Caco-2 (cell line): ENCODE data around the gene DNAH2. TPM values are rescaled to one million over a fixed set of nuclear protein-coding genes. Genes with fewer than 3 reads are reported as not detected.

Experiments
- BruUV-seq: library from RNA; stranded (reverse); fragments of 400-500 nt; replicated peaks from 2 replicates; lab custom pipeline; 2021; lab: Mats Ljungman, UMichigan
- CTCF ChIA-PET: fragments of 300-600 bp; sonication (Branson Sonifier 250); formaldehyde crosslinking; loops from one replicate; lab custom pipeline; 2022; ENCODE audit warnings: antibody characterized with exemption; lab: Charles Lee
- POLR2A ChIA-PET: fragments of 300-600 bp; sonication (Branson Sonifier 250); formaldehyde crosslinking; loops from one replicate; lab custom pipeline; 2022; ENCODE audit warnings: antibody characterized with exemption; lab: Charles Lee
- DNase-seq, 2 experiments: peaks; one replicate each; pipeline versions ENCODE4 v3.0.0 to v3.0.0-alpha.2; 2020 to 2022
- H3K27me3 ChIP-seq: replicated peaks from 2 replicates; pipeline ENCODE4 v1.6.0; 2011; ENCODE audit warnings: low read length; ENCODE audit not compliant: control insufficient read depth, insufficient read depth
- H3K36me3 ChIP-seq: 2 replicates; pipeline ENCODE4 v1.5.1; 2011; ENCODE audit warnings: low read length; ENCODE audit not compliant: control insufficient read depth, insufficient read depth
- H3K4me1 ChIP-seq: fragments of 250-450 bp; sonication (Bioruptor Pico); 2 replicates; pipeline ENCODE4 v1.5.1; 2020; ENCODE audit warnings: mild to moderate bottlenecking
- H3K4me3 ChIP-seq: 2 replicates; pipeline ENCODE4 v1.5.1; 2011; ENCODE audit warnings: low read depth, mild to moderate bottlenecking, control low read depth, low read length
- H3K9me3 ChIP-seq: fragments of 250-450 bp; sonication (Bioruptor Pico); 2 replicates; pipeline ENCODE4 v1.5.1; 2020; ENCODE audit warnings: mild to moderate bottlenecking, moderate library complexity
- H3K27ac Mint-ChIP-seq: one replicate; pipeline ENCODE4 v1.8.0; 2022; ENCODE audit warnings: mixed read lengths; ENCODE audit not compliant: unreplicated experiment
- H3K27me3 Mint-ChIP-seq: one replicate; pipeline ENCODE4 v1.8.0; 2022; ENCODE audit warnings: mixed read lengths; ENCODE audit not compliant: insufficient read depth, unreplicated experiment
- H3K36me3 Mint-ChIP-seq: one replicate; pipeline ENCODE4 v1.8.0; 2022; ENCODE audit warnings: mild to moderate bottlenecking, mixed read lengths; ENCODE audit not compliant: insufficient read depth, unreplicated experiment
- H3K4me1 Mint-ChIP-seq: one replicate; pipeline ENCODE4 v1.8.0; 2022; ENCODE audit warnings: low read depth, mixed read lengths; ENCODE audit not compliant: unreplicated experiment
- H3K4me3 Mint-ChIP-seq: one replicate; pipeline ENCODE4 v1.8.0; 2022; ENCODE audit warnings: mild to moderate bottlenecking, moderate library complexity, mixed read lengths; ENCODE audit not compliant: unreplicated experiment
- H3K9me3 Mint-ChIP-seq: one replicate; pipeline ENCODE4 v1.8.0; 2022; ENCODE audit warnings: mixed read lengths; ENCODE audit not compliant: unreplicated experiment
- intact Hi-C: fragments of 100-400 bp; cut with micrococcal nuclease; formaldehyde crosslinking; loops from one replicate; pipeline ENCODE4 v1.10.0; 2022; ENCODE audit not compliant: unreplicated experiment
- total RNA-seq: library from RNA; stranded (reverse); gene quantifications from 2 replicates; pipeline ENCODE4 v1.2.3, GENCODE V29; 2022
- TF ChIP-seq, protein P1 (sequence below), 2 experiments: fragments of 200-600 bp in 1 of 2; IDR thresholded peaks; 1 replicate in 1 of 2; 2 replicates in 1 of 2; pipeline versions ENCODE4 v1.5.1 to v1.8.0; 2011 to 2022; ENCODE audit warnings: antibody characterized with exemption in 1 of 2, control low read depth in 1 of 2, inconsistent platforms in 1 of 2, low read depth in 1 of 2, low read length in 1 of 2, mild to moderate bottlenecking in 1 of 2, moderate library complexity in 1 of 2; ENCODE audit not compliant: insufficient read depth in 1 of 2, severe bottlenecking in 1 of 2, unreplicated experiment in 1 of 2

DNAH2 gene
- total RNA-seq, 1 experiment from 2014 or later, result 1.9 TPM

DNA sequence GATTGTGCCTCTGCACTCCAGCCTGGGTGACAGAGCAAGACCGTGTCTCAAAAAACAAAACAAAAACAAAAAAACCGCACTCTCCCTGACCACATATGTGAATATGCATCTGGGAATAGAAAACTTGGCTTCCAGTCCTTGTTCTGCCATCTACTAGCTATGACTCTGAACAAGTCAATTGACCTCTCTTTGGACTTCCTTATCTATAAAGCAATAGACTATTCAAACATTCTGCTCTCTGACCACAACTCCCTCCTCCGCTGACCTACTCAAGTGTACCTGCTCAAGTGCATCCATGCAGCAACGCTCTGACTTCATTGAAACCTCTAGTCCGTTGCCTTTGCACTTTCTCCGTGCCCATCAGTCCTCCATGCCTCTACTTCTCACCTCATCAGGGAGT lies 63.9 kb downstream of the DNAH2 start:
- Mint-ChIP-seq H3K4me1 (no peaks in the 10 kb centered on the region), H3K27ac (no peak overlapping the region), H3K27me3 (no peaks in the 10 kb centered on the region), H3K36me3 (no peaks in the 10 kb centered on the region), H3K4me3 (no peak overlapping the region), H3K9me3 (no peaks in the 10 kb centered on the region)
- DNase-seq, result peak; percentile 19 to 43
- no TSS peak for BruUV-seq
- TF ChIP-seq, protein P1, sequence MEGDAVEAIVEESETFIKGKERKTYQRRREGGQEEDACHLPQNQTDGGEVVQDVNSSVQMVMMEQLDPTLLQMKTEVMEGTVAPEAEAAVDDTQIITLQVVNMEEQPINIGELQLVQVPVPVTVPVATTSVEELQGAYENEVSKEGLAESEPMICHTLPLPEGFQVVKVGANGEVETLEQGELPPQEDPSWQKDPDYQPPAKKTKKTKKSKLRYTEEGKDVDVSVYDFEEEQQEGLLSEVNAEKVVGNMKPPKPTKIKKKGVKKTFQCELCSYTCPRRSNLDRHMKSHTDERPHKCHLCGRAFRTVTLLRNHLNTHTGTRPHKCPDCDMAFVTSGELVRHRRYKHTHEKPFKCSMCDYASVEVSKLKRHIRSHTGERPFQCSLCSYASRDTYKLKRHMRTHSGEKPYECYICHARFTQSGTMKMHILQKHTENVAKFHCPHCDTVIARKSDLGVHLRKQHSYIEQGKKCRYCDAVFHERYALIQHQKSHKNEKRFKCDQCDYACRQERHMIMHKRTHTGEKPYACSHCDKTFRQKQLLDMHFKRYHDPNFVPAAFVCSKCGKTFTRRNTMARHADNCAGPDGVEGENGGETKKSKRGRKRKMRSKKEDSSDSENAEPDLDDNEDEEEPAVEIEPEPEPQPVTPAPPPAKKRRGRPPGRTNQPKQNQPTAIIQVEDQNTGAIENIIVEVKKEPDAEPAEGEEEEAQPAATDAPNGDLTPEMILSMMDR (IDR thresholded peaks at IDR 0.05; ENCODE audit: insufficient read depth in 1 of 2, low read depth in 1 of 2, low read length in 1 of 2, severe bottlenecking in 1 of 2, unreplicated experiment in 1 of 2), result no peak
- H3K36me3 ChIP-seq, result no peaks in the 10 kb centered on the region
- no peak overlapping the region for H3K4me3 ChIP-seq
- H3K9me3 ChIP-seq, result no peaks in the 10 kb centered on the region
- no peaks in the 10 kb centered on the region for H3K27me3 ChIP-seq
- ChIA-PET CTCF (interaction anchor here (0.5 to 1.5 kb wide), 3 partner anchors 36 to 39 kb away, joined by 3 to 17 read pairs (median 4); no protein-coding TSS in a partner anchor), POLR2A (interaction anchor here (0.5 kb wide), 1 partner anchor 52 kb away, joined by 3 read pairs; no protein-coding TSS in a partner anchor)
- H3K4me1 ChIP-seq, result peaks cover 6% of the 10 kb centered on the region
- intact Hi-C loops, result no loop called here

GRCh38 chr17:7782240-7782639 lies 64.7 kb downstream of the DNAH2 start:
- Mint-ChIP-seq H3K4me1 (no peaks in the 10 kb centered on the region), H3K4me3 (no peak overlapping the region), H3K27ac (no peak overlapping the region), H3K27me3 (no peaks in the 10 kb centered on the region), H3K36me3 (no peaks in the 10 kb centered on the region), H3K9me3 (no peaks in the 10 kb centered on the region)
- TF ChIP-seq, protein P1 (IDR thresholded peaks at IDR 0.05; ENCODE audit: insufficient read depth in 1 of 2, low read depth in 1 of 2, low read length in 1 of 2, severe bottlenecking in 1 of 2, unreplicated experiment in 1 of 2), result no peak
- intact Hi-C loops, result loop anchor here (1.0 kb wide), 1 partner anchor 39 kb away; no protein-coding TSS in a partner anchor
- ChIA-PET CTCF (interaction anchor here (1.5 kb wide), 1 partner anchor 38 kb away, joined by 17 read pairs; no protein-coding TSS in a partner anchor), POLR2A (no interaction called here)
- Histone ChIP-seq H3K27me3 (no peaks in the 10 kb centered on the region), H3K36me3 (no peaks in the 10 kb centered on the region), H3K9me3 (no peaks in the 10 kb centered on the region), H3K4me1 (peaks cover 6% of the 10 kb centered on the region), H3K4me3 (no peak overlapping the region)
- DNase-seq, result no peak
- no TSS peak for BruUV-seq

DNA sequence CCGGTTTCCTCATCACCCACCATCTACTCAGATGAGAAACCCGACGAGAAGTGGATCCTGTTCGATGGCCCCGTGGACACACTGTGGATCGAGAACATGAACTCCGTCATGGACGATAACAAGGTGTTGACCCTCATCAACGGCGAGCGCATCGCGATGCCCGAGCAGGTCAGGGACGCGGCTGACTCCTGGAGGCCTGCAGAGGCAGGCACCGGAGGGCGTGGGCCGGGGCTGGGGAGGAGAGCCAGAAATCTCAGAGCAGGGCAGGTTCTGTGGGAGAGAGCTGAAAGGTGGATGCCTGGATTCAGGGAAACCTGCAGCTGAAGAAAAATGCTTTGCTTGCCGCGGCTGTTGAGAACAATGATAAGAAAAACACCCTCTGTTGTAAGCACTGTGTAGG lies 69.3 kb downstream of the DNAH2 start:
- ChIA-PET POLR2A (no interaction called here), CTCF (no interaction called here)
- Mint-ChIP-seq H3K27me3 (no peaks in the 10 kb centered on the region), H3K4me3 (no peak overlapping the region), H3K27ac (no peak overlapping the region), H3K9me3 (no peaks in the 10 kb centered on the region), H3K4me1 (no peaks in the 10 kb centered on the region), H3K36me3 (no peaks in the 10 kb centered on the region)
- no peaks in the 10 kb centered on the region for H3K36me3 ChIP-seq
- no peak for DNase-seq
- H3K4me1 ChIP-seq, result no peaks in the 10 kb centered on the region
- no peaks in the 10 kb centered on the region for H3K9me3 ChIP-seq
- intact Hi-C loops, result no loop called here
- TF ChIP-seq, protein P1 (IDR thresholded peaks at IDR 0.05; ENCODE audit: insufficient read depth in 1 of 2, low read depth in 1 of 2, low read length in 1 of 2, severe bottlenecking in 1 of 2, unreplicated experiment in 1 of 2), result no peak
- H3K27me3 ChIP-seq, result no peaks in the 10 kb centered on the region
- BruUV-seq, result no TSS peak
- no peak overlapping the region for H3K4me3 ChIP-seq
